Liver (tissue), 9 donors: Measurements from ENCODE around the gene HMGN5. TPM values are rescaled to one million over a fixed set of nuclear protein-coding genes. Genes with fewer than 3 reads are reported as not detected.

Experiments used
- DNase-seq: peaks from one replicate; pipeline ENCODE4 v3.0.0-alpha.2; 2017; ENCODE audit warnings: low spot score
- H3K27ac ChIP-seq, 2 donors: one replicate each; pipeline ENCODE4 v1.7.0; 2013; ENCODE audit warnings: inconsistent platforms in 2 of 2, low read length in 2 of 2, control low read depth in 1 of 2, low read depth in 1 of 2, mild to moderate bottlenecking in 1 of 2
- H3K27me3 ChIP-seq, 4 donors: one replicate each; pipeline versions ENCODE4 v1.6.1 to v1.7.0; 2013; ENCODE audit warnings: low read length in 3 of 4, inconsistent platforms in 1 of 4, mild to moderate bottlenecking in 1 of 4, moderate library complexity in 1 of 4; ENCODE audit not compliant: control insufficient read depth in 4 of 4, insufficient read depth in 4 of 4
- H3K36me3 ChIP-seq, 4 donors: one replicate each; pipeline versions ENCODE4 v1.6.1 to v1.7.0; 2013; ENCODE audit warnings: low read length in 3 of 4, mild to moderate bottlenecking in 3 of 4, low read depth in 1 of 4, moderate library complexity in 1 of 4; ENCODE audit not compliant: control insufficient read depth in 4 of 4, insufficient read depth in 3 of 4
- H3K4me1 ChIP-seq, 4 donors: one replicate each; pipeline versions ENCODE4 v1.6.1 to v1.7.0; 2013; ENCODE audit warnings: low read length in 3 of 4, mild to moderate bottlenecking in 3 of 4, moderate library complexity in 1 of 4; ENCODE audit not compliant: control insufficient read depth in 4 of 4, insufficient read depth in 4 of 4
- H3K4me3 ChIP-seq, 3 donors: one replicate each; pipeline versions ENCODE4 v1.6.1 to v1.7.0; 2013; ENCODE audit warnings: low read length in 3 of 3, control low read depth in 1 of 3, low read depth in 1 of 3, mild to moderate bottlenecking in 1 of 3
- H3K9ac ChIP-seq, 2 donors: one replicate each; pipeline ENCODE4 v1.7.0; 2013; ENCODE audit warnings: low read length in 2 of 2, mild to moderate bottlenecking in 2 of 2, moderate library complexity in 2 of 2, control low read depth in 1 of 2, low read depth in 1 of 2
- H3K9me3 ChIP-seq, 4 donors: one replicate each; pipeline versions ENCODE4 v1.6.1 to v1.7.0; 2013; ENCODE audit warnings: low read length in 3 of 4; ENCODE audit not compliant: control insufficient read depth in 4 of 4
- ATF3 ChIP-seq: IDR thresholded peaks from 2 replicates; pipeline ENCODE4 v1.6.1; 2016; ENCODE audit warnings: antibody characterized with exemption
- CTCF ChIP-seq: fragments of 150-350 bp; IDR thresholded peaks from 2 replicates; pipeline ENCODE4 v1.5.1; 2017; ENCODE audit warnings: improper control_type of control experiment, low read depth, low read length; ENCODE audit not compliant: missing input control
- EGR1 ChIP-seq, 2 donors: IDR thresholded peaks; 2 replicates each; pipeline ENCODE4 v1.6.1; 2016 to 2018; ENCODE audit warnings: antibody characterized with exemption in 2 of 2, low read depth in 2 of 2
- FOXA1 ChIP-seq: IDR thresholded peaks from 2 replicates; pipeline ENCODE4 v1.6.1; 2016; ENCODE audit warnings: antibody characterized with exemption
- FOXA2 ChIP-seq: IDR thresholded peaks from 2 replicates; pipeline ENCODE4 v1.6.1; 2016; ENCODE audit warnings: antibody characterized with exemption
- GABPA ChIP-seq, 2 donors: IDR thresholded peaks in 1 of 2; conservative IDR thresholded peaks in 1 of 2; 2 replicates each; pipeline ENCODE4 v1.6.1; 2016; ENCODE audit warnings: antibody characterized with exemption in 2 of 2, mild to moderate bottlenecking in 1 of 2, moderate library complexity in 1 of 2
- HNF4A ChIP-seq, 2 donors: conservative IDR thresholded peaks; 2 replicates each; pipeline ENCODE4 v1.6.1; 2016; ENCODE audit warnings: antibody characterized with exemption in 2 of 2, mild to moderate bottlenecking in 2 of 2
- HNF4G ChIP-seq: IDR thresholded peaks from 2 replicates; pipeline ENCODE4 v1.6.1; 2016; ENCODE audit warnings: antibody characterized with exemption
- JUND ChIP-seq, 2 donors: IDR thresholded peaks; 2 replicates each; pipeline ENCODE4 v1.6.1; 2016; ENCODE audit warnings: antibody characterized with exemption in 2 of 2
- MAX ChIP-seq: IDR thresholded peaks from 2 replicates; pipeline ENCODE4 v1.6.1; 2016; ENCODE audit warnings: antibody characterized with exemption
- NR2F2 ChIP-seq: IDR thresholded peaks from 2 replicates; pipeline ENCODE4 v1.6.1; 2016; ENCODE audit warnings: antibody characterized with exemption
- RAD21 ChIP-seq, 2 donors: IDR thresholded peaks; 2 replicates each; pipeline ENCODE4 v1.6.1; 2016; ENCODE audit warnings: antibody characterized with exemption in 2 of 2, mild to moderate bottlenecking in 2 of 2
- REST ChIP-seq: IDR thresholded peaks from 2 replicates; pipeline ENCODE4 v1.6.1; 2016; ENCODE audit warnings: antibody characterized with exemption, mild to moderate bottlenecking
- RXRA ChIP-seq, 2 donors: IDR thresholded peaks; 2 replicates each; pipeline ENCODE4 v1.6.1; 2017 to 2018; ENCODE audit warnings: antibody characterized with exemption in 2 of 2, mild to moderate bottlenecking in 1 of 2
- SP1 ChIP-seq: IDR thresholded peaks from 2 replicates; pipeline ENCODE4 v1.6.1; 2018; ENCODE audit warnings: antibody characterized with exemption, mild to moderate bottlenecking
- TAF1 ChIP-seq: conservative IDR thresholded peaks from 2 replicates; pipeline ENCODE4 v1.6.1; 2016; ENCODE audit warnings: antibody characterized with exemption, mild to moderate bottlenecking
- YY1 ChIP-seq: IDR thresholded peaks from 2 replicates; pipeline ENCODE4 v1.6.1; 2016; ENCODE audit warnings: antibody characterized with exemption, mild to moderate bottlenecking
- ZBTB33 ChIP-seq: IDR thresholded peaks from 2 replicates; pipeline ENCODE4 v1.6.1; 2016; ENCODE audit warnings: antibody characterized with exemption
- WGBS: extraction: QIAGEN DNeasy Blood & Tissue Kit; methylation state at CpG from one replicate; pipeline ENCODE4 v1.1.7; 2013; 5-methylcytosine and 5-hydroxymethylcytosine counted together
- polyA plus RNA-seq, 2 donors: library from polyadenylated mRNA; stranded (reverse) in 1 of 2; unstranded in 1 of 2; fragments of 200-250 nt in 1 of 2; fragments of >200 nt in 1 of 2; fragmentation: Nextera tagmentation in 1 of 2; extraction: Ambion mirVana in 1 of 2; gene quantifications; one replicate each; pipeline versions ENCODE4 v1.2.1 to v1.2.3, GENCODE V29; 2013 to 2015
- total RNA-seq, 2 donors: library from RNA; depleted of rRNA; stranded (reverse); fragments of >200 nt; gene quantifications; one replicate each; pipeline ENCODE4 v1.2.3, GENCODE V29; 2014
- donor health status: healthy.
- donor health status: healthy.
- donor health status: healthy.
- donor health status: healthy.
- donor health status: healthy.

HMGN5 gene
- total and polyA plus RNA-seq, 4 donors: 2.0 to 10.5 (median 5.5) TPM

- H3K27ac ChIP-seq: no peak overlapping the region
These were observed 30.5 kb upstream of the HMGN5 start for GRCh38 chrX:81232218-81232617.

More at GRCh38 chrX:81232218-81232617, 30.5 kb upstream of the HMGN5 start:
- H3K36me3 ChIP-seq: no peaks in the 10 kb centered on the region
- no peaks in the 10 kb centered on the region for H3K4me1 ChIP-seq
- TF ChIP-seq FOXA2: no peak
- TF ChIP-seq NR2F2: no peak
- TF ChIP-seq RAD21 (IDR thresholded peaks at IDR 0.05): no peak
- TF ChIP-seq CTCF: no peak
- TF ChIP-seq GABPA (IDR thresholded peaks at IDR 0.05 in 1 of 2, conservative IDR thresholded peaks at IDR 0.05 in 1 of 2): no peak
- TF ChIP-seq EGR1 (IDR thresholded peaks at IDR 0.05; ENCODE audit: low read depth in 2 of 2): no peak
- TF ChIP-seq JUND (IDR thresholded peaks at IDR 0.05): no peak
- TF ChIP-seq REST: no peak
- TF ChIP-seq YY1: no peak
- no peak for TF ChIP-seq FOXA1
- no peak for TF ChIP-seq HNF4G
- no peak for TF ChIP-seq MAX
- no peak for TF ChIP-seq ZBTB33
- TF ChIP-seq SP1: no peak
- TF ChIP-seq ATF3: no peak
- TF ChIP-seq TAF1: no peak
- TF ChIP-seq HNF4A (conservative IDR thresholded peaks at IDR 0.05): no peak
- no peak for TF ChIP-seq RXRA (IDR thresholded peaks at IDR 0.05)
- H3K9ac ChIP-seq: no peak overlapping the region
- H3K27me3 ChIP-seq: no peaks in the 10 kb centered on the region
- no peaks in the 10 kb centered on the region for H3K9me3 ChIP-seq
- WGBS: 87% methylated on average over 1 of the region's 1 CpG
- DNase-seq: no peak
- H3K4me3 ChIP-seq: no peak overlapping the region
